ENCODE data around the gene BRD4. TPM values are rescaled to one million over a fixed set of nuclear protein-coding genes. Genes with fewer than 3 reads are reported as not detected.
A peak's percentile ranks its signal among the peaks of the same experiment; 100 is the strongest.

The BRD4 gene
- total RNA-seq, 1 donor from 2014 or later = 143 TPM

- H3K27ac Mint-ChIP-seq (ENCODE audit: unreplicated experiment) = peak overlapping the region; percentile 78
- no peak overlapping the region for H3K4me3 Mint-ChIP-seq (ENCODE audit: unreplicated experiment)
- H3K9me3 Mint-ChIP-seq (ENCODE audit: unreplicated experiment) = no peaks in the 10 kb centered on the region
- no peaks in the 10 kb centered on the region for H3K27me3 Mint-ChIP-seq (ENCODE audit: unreplicated experiment)
- H3K36me3 Mint-ChIP-seq (ENCODE audit: unreplicated experiment) = peaks cover 2% of the 10 kb centered on the region
- DNase-seq (ENCODE audit: extremely low spot score, unreplicated experiment) = no peak
- TF ChIP-seq CTCF (IDR thresholded peaks at IDR 0.05) = no peak
- peaks cover 96% of the 10 kb centered on the region for H3K4me1 Mint-ChIP-seq (ENCODE audit: unreplicated experiment)
Observed at GRCh38 chr19:15293781-15294491, 38.4 kb downstream of the BRD4 start.

- Mint-ChIP-seq H3K4me3 (ENCODE audit: unreplicated experiment) (no peak overlapping the region), H3K9me3 (ENCODE audit: unreplicated experiment) (no peaks in the 10 kb centered on the region), H3K4me1 (ENCODE audit: unreplicated experiment) (peaks cover 96% of the 10 kb centered on the region), H3K36me3 (ENCODE audit: unreplicated experiment) (peaks cover 2% of the 10 kb centered on the region), H3K27ac (ENCODE audit: unreplicated experiment) (peak overlapping the region; percentile 78), H3K27me3 (ENCODE audit: unreplicated experiment) (no peaks in the 10 kb centered on the region)
- no peak for TF ChIP-seq CTCF (IDR thresholded peaks at IDR 0.05)
- no peak for DNase-seq (ENCODE audit: extremely low spot score, unreplicated experiment)
Observed at GRCh38 chr19:15292847-15293582, 39.3 kb downstream of the BRD4 start.

- peak overlapping the region; percentile 20 for H3K27ac Mint-ChIP-seq (ENCODE audit: unreplicated experiment)
- DNase-seq (ENCODE audit: extremely low spot score, unreplicated experiment) = no peak
- H3K4me3 Mint-ChIP-seq (ENCODE audit: unreplicated experiment) = no peak overlapping the region
Observed at GRCh38 chr19:15292140-15292539, 40.2 kb downstream of the BRD4 start.

GRCh38 chr19:15291548-15292021 is 40.8 kb downstream of the BRD4 start:
- Mint-ChIP-seq H3K36me3 (ENCODE audit: unreplicated experiment) (peaks cover 2% of the 10 kb centered on the region), H3K4me1 (ENCODE audit: unreplicated experiment) (peaks cover 94% of the 10 kb centered on the region), H3K27ac (ENCODE audit: unreplicated experiment) (peak overlapping the region; percentile 87), H3K27me3 (ENCODE audit: unreplicated experiment) (no peaks in the 10 kb centered on the region), H3K4me3 (ENCODE audit: unreplicated experiment) (no peak overlapping the region), H3K9me3 (ENCODE audit: unreplicated experiment) (no peaks in the 10 kb centered on the region)
- TF ChIP-seq CTCF (IDR thresholded peaks at IDR 0.05) = no peak
- no peak for DNase-seq (ENCODE audit: extremely low spot score, unreplicated experiment)

More at GRCh38 chr19:15292140-15292539, 40.2 kb downstream of the BRD4 start:
- no peaks in the 10 kb centered on the region for H3K9me3 Mint-ChIP-seq (ENCODE audit: unreplicated experiment)
- H3K27me3 Mint-ChIP-seq (ENCODE audit: unreplicated experiment) = no peaks in the 10 kb centered on the region
- H3K4me1 Mint-ChIP-seq (ENCODE audit: unreplicated experiment) = peaks cover 96% of the 10 kb centered on the region
- peaks cover 2% of the 10 kb centered on the region for H3K36me3 Mint-ChIP-seq (ENCODE audit: unreplicated experiment)
- no peak for TF ChIP-seq CTCF (IDR thresholded peaks at IDR 0.05)

- H3K4me3 Mint-ChIP-seq (ENCODE audit: unreplicated experiment) = no peak overlapping the region
- no peak for DNase-seq (ENCODE audit: extremely low spot score, unreplicated experiment)
- H3K4me1 Mint-ChIP-seq (ENCODE audit: unreplicated experiment) = peaks cover 94% of the 10 kb centered on the region
Observed at GRCh38 chr19:15291089-15291488, 41.2 kb downstream of the BRD4 start.

More at GRCh38 chr19:15291089-15291488, 41.2 kb downstream of the BRD4 start:
- Mint-ChIP-seq H3K9me3 (ENCODE audit: unreplicated experiment) (no peaks in the 10 kb centered on the region), H3K36me3 (ENCODE audit: unreplicated experiment) (peaks cover 2% of the 10 kb centered on the region), H3K27ac (ENCODE audit: unreplicated experiment) (peak overlapping the region; percentile 87), H3K27me3 (ENCODE audit: unreplicated experiment) (no peaks in the 10 kb centered on the region)
- no peak for TF ChIP-seq CTCF (IDR thresholded peaks at IDR 0.05)

All from osteocyte (in vitro differentiated cells).